COLO668 (cell line): ENCODE measurements around the gene PIBF1.
"Not testable (repeated sequence)": the region's sequence is repeated elsewhere in the genome, so short reads cannot be mapped to it uniquely, and the experiment has no call there.

Source experiments
- DNase-seq: peaks from one replicate; lab custom pipeline; 2025; ENCODE audit not compliant: unreplicated experiment; lab: John Stamatoyannopoulos, UW

Gene PIBF1

GRCh38 chr13:72820898-72821279 lies 39.0 kb downstream of the PIBF1 start:
- DNase-seq = no peak

DNA sequence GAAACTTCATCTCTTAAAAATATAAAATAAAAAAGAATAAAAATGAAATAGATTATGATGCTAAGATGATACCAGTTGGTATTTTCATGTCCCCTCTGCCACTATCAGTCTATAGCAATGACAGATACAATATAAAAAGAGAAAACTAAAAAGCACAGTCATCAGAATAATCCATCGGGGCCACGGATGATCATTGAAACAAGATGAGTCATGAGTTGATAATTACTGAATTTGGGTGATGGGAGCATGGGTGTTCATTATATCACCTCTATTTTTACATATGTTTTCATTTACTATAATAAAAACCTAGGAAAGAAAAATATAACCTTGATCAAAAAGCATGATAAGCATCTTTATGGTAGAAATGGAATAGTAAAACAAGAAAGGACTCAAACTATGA lies 41.1 kb downstream of the PIBF1 start:
- no peak for DNase-seq

DNA sequence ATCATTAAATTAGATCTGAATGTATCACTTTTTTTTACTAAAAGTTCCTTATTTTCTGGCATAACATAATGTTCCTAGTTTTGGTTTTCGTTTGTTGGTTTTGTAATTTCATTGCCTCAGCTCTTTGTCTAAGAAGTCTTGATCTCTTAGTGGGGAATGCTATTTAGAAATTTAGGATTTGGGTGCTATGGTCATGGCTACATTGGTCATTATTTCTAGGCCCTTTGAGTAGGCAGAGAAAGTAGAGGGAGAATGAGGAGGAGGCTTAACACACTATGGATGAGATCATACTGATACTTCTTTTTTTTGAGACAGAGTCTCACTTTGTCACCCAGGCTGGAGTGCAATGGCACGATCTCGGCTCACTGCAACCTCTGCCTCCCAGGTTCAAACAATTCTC lies 41.8 kb downstream of the PIBF1 start:
- DNase-seq = no peak

GRCh38 chr13:72834601-72835000 lies 52.7 kb downstream of the PIBF1 start:
- DNase-seq = no peak

GRCh38 chr13:72839831-72840426 lies 58.0 kb downstream of the PIBF1 start:
- DNase-seq = peak; percentile 73

DNA sequence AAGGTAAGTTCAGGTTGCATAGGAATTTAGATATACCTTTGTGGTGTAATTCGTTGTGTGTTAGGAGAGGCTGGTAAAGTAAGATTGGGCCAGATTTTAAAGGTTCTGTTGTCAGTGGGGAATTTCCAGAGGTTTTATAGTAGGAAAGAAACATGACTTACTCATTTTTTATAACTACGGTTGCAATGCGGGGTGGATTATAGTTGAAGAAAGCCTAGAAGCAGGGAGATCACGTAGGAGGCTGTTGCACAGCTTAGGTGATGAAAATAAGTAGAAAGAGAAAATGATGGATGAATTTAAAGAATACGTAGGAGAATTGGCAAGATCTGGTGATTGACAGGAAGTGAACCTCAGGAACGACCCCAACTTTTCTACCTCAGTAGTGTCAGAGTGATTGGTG lies 61.1 kb downstream of the PIBF1 start:
- DNase-seq = no peak

DNA sequence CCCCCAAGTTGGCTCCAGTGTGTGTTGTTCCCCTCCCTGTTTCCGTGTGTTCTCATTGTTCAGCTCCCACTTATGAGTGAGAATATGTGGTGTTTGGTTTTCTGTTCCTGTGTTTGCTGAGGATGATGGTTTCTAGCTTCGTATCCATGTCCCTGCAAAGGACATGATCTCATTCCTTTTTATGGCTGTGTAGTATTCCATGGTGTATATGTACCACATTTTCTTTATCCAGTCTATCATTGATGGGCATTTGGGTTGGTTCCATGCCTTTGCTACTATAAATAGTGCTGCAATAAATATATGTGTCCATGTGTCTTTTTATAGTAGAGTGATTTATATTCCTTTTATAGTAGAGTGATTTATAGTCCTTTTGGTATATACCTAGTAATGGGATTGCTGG lies 63.2 kb downstream of the PIBF1 start:
- DNase-seq = not testable (repeated sequence)

DNA sequence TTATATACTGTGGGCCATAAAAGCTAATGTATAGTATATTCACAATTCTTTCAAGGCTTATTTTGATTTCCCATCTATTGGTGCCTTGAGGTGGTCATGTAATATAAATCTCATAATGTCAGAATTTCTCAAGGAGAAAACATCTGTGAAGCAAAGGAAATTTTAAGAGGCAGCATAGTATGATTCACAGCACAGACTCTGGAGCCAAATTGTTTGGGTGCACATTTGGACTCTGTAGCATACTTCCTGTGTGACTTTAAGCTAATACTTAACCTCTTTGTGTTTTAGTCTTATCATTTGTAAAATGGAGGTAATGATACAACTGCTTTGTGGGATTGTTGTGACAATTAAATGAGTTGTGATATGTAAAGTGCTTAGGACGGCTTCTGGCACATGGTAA lies 67.6 kb downstream of the PIBF1 start:
- no peak for DNase-seq

GRCh38 chr13:72850959-72851677 lies 69.2 kb downstream of the PIBF1 start:
- DNase-seq = no peak

DNA sequence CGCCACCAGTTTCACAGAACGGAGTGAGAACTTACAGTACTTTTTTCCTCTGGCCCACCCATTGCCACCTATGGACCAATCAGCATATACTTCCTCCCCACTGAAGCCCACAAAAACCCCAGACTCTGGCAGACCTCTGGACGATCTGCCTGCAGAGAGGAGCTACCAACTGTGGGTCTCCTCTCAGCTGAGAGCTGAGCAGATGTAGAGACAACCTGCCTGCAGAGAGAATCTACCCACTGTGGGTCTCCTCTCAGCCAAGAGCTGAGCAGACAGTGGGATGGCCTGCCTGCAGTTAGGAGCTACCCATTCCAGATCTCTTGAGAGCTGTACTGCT lies 69.7 kb downstream of the PIBF1 start:
- DNase-seq = no peak

GRCh38 chr13:72852207-72852606 lies 70.3 kb downstream of the PIBF1 start:
- DNase-seq = no peak

DNA sequence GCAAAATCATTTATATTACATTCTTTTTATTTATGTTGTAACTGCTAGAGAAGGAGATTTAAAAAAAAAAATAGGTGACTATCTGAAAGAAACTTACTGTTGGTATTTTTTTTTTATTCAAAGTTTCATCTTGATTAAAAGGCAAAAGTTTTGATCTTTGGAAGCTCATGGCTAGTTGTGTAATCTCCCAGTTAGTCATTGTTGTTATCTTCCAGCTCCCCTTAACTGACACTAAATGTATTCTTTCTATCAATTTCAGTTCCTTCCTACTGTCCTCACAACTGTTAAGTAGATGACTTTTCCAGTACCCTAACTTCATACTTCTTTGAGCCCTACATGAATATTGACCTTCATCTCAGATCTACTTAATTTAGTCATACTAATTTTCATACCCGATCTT lies 71.1 kb downstream of the PIBF1 start:
- no peak for DNase-seq

GRCh38 chr13:72864142-72865011 lies 82.4 kb downstream of the PIBF1 start:
- DNase-seq = no peak

DNA sequence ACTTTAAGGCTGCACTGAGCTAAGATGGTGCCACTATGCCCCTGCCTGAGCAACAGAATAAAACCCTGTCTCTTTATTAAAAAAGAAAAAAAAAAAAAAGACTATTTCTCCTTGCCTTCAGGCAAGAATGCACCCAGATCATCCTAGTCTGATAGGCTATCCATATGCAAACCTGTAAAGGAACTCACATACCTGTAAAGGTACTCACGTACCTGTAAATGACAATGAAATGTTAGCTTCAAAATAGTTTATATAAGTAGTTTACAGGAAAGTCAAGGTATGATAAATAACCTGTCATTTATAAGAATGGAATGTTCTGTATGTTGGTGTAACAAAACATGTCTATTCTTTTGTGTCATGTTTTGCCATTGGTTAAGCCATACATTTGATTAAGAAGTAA lies 86.3 kb downstream of the PIBF1 start:
- DNase-seq = no peak

DNA sequence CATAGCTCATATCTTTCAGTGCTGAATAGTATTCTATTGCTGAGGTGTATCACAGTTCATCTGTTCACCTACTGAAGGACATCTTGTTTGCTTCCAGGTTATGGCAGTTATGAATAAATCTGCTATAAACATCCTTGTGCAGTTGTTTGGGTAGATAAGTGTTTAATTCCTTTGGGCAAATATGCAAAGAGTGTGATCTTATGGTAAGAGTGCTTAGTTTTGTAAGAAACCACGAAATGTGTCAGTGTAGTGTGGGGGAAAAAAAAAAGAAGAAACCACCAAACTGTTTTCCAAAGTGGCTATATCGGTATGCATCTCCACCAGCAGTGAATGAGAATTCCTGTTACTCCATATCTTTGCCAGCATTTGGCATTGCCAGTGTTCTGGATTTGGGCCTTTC lies 93.3 kb downstream of the PIBF1 start:
- DNase-seq = no peak

DNA sequence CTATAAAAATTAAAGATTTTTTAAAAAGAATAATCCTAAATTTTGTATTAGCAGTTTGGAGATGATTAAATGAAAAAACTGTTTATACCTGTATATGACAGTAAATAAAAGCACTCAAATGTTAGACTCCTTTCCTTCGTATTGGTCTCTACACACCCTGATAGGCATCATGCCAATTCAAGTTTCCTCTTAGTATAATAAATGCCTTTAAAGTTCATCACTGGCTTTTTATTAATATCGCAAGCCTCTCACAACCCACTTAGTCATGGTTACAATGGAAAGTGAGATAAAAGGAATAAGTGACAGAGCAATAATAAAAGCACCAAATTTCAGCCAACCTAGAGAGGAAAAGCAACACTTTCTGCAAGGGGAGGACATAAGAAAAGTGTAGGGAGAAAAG lies 102.2 kb downstream of the PIBF1 start:
- no peak for DNase-seq

DNA sequence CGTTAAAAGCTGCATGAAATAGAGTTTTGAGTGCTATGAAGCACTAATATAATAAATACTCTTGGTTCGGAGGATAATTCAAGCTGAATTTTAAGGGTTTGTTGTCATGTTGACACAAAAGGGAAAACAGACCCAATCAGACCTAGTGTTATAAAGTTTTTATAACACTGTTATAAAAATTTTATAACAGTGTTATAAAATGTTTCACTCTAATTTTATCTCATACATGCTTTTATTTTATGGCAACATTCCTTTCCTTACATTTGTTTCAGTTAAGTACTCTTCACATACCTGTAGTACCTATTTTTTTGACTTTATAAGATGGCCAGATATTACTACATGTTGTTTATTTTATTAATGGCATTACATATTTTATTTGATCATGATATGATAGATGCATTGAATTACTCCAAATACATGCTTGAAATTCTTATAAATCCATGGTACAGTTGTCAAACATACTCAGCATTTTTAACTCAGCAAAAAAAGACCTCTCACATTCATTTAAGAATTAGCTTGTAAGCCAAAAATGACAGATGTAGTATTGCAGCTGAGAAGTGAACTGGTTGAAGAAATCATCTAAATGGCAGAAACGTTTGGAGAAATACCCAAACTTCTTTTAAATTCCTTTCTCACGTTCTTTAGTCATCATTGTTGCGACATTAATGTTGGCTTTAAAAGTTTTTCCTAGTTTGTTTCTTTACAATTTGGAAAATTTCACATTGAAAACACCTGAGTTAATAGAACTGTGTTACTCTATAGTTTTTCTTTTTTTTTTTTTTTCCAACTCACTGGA lies 104.5 kb downstream of the PIBF1 start:
- no peak for DNase-seq

GRCh38 chr13:72889495-72889894 lies 107.6 kb downstream of the PIBF1 start:
- no peak for DNase-seq

- no peak for DNase-seq
Measured at GRCh38 chr13:72890546-72890945, 108.6 kb downstream of the PIBF1 start.

- DNase-seq = no peak
Measured at GRCh38 chr13:72891423-72891822, 109.5 kb downstream of the PIBF1 start.

GRCh38 chr13:72896869-72897268 lies 114.9 kb downstream of the PIBF1 start:
- no peak for DNase-seq
